HG03103 (cell line): ENCODE measurements around the gene TTBK2.

Experiments
- ATAC-seq: cut with Tn5 transposase; IDR thresholded peaks from one replicate; pipeline ENCODE4 v1.9.1; 2021; ENCODE audit warnings: low read depth; ENCODE audit not compliant: unreplicated experiment

Gene TTBK2

GRCh38 chr15:42836251-42836650, 84.3 kb downstream of the TTBK2 start:
- no peak for ATAC-seq

- no peak for ATAC-seq
Measured at GRCh38 chr15:42832576-42832975, 88.0 kb downstream of the TTBK2 start.

- ATAC-seq: no peak
Measured at GRCh38 chr15:42826251-42826890, 94.2 kb downstream of the TTBK2 start.

GRCh38 chr15:42825599-42825998, 95.0 kb downstream of the TTBK2 start:
- no peak for ATAC-seq

- ATAC-seq: no peak
Measured at GRCh38 chr15:42820811-42821210, 99.8 kb downstream of the TTBK2 start.

- ATAC-seq: no peak
Measured at GRCh38 chr15:42819786-42820185, 100.8 kb downstream of the TTBK2 start.

GRCh38 chr15:42811433-42811832, 109.1 kb downstream of the TTBK2 start:
- ATAC-seq: no peak

GRCh38 chr15:42808913-42809312, 111.7 kb downstream of the TTBK2 start:
- ATAC-seq: no peak

GRCh38 chr15:42805266-42805665, 115.3 kb downstream of the TTBK2 start:
- no peak for ATAC-seq

GRCh38 chr15:42804739-42805138, 115.8 kb downstream of the TTBK2 start:
- no peak for ATAC-seq

- ATAC-seq: no peak
Measured at GRCh38 chr15:42803436-42803835, 117.1 kb downstream of the TTBK2 start.

GRCh38 chr15:42802168-42802567, 118.4 kb downstream of the TTBK2 start:
- no peak for ATAC-seq

GRCh38 chr15:42800731-42801474, 119.7 kb downstream of the TTBK2 start:
- no peak for ATAC-seq

GRCh38 chr15:42798802-42799201, 121.8 kb downstream of the TTBK2 start:
- no peak for ATAC-seq

GRCh38 chr15:42796955-42797782, 123.4 kb downstream of the TTBK2 start:
- no peak for ATAC-seq

GRCh38 chr15:42788725-42789124, 131.9 kb downstream of the TTBK2 start:
- ATAC-seq: no peak

GRCh38 chr15:42786978-42787377, 133.6 kb downstream of the TTBK2 start:
- no peak for ATAC-seq

GRCh38 chr15:42785569-42785968, 135.0 kb downstream of the TTBK2 start:
- ATAC-seq: no peak

GRCh38 chr15:42784705-42785104, 135.9 kb downstream of the TTBK2 start:
- no peak for ATAC-seq

GRCh38 chr15:42782716-42783115, 137.9 kb downstream of the TTBK2 start:
- ATAC-seq: no peak

- no peak for ATAC-seq
Measured at GRCh38 chr15:42775416-42775815, 145.2 kb downstream of the TTBK2 start.
